ENCODE data around the gene CENPN. TPM values are rescaled to one million over a fixed set of nuclear protein-coding genes. Genes with fewer than 3 reads are reported as not detected.

The CENPN gene
- total RNA-seq, 4 donors from 2014 or later: 4.9 to 12.7 (median 8.5) TPM

DNA sequence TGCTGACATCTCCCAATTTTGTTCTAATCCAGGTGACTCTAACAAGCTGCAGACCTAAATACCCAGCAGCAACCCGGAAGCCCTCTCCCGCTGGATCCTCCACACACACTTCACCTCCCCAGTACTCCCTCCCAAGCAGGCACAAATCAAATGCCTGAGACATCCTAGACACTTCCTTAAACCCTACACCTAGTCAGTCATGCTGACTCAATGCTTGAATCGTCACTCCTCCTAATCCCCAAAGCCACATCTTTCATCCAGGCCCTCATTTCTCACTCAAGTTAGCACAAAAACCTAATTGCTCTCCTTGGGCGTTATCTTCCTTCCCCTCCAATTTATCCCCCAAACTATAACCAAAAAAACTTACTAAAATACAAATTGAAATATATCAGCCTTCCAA, 33.0 kb upstream of the CENPN start:
- Histone ChIP-seq H3K9me3 (no peaks in the 10 kb centered on the region), H3K4me1 (peaks cover 0 to 6% (median 0%) of the 10 kb centered on the region in 4 donors), H3K4me3 (no peak overlapping the region), H3K36me3 (peaks cover 0 to 4% (median under 1%) of the 10 kb centered on the region in 4 donors), H3K27ac (no peak overlapping the region), H3K27me3 (no peaks in the 10 kb centered on the region)
- TF ChIP-seq, protein P1, sequence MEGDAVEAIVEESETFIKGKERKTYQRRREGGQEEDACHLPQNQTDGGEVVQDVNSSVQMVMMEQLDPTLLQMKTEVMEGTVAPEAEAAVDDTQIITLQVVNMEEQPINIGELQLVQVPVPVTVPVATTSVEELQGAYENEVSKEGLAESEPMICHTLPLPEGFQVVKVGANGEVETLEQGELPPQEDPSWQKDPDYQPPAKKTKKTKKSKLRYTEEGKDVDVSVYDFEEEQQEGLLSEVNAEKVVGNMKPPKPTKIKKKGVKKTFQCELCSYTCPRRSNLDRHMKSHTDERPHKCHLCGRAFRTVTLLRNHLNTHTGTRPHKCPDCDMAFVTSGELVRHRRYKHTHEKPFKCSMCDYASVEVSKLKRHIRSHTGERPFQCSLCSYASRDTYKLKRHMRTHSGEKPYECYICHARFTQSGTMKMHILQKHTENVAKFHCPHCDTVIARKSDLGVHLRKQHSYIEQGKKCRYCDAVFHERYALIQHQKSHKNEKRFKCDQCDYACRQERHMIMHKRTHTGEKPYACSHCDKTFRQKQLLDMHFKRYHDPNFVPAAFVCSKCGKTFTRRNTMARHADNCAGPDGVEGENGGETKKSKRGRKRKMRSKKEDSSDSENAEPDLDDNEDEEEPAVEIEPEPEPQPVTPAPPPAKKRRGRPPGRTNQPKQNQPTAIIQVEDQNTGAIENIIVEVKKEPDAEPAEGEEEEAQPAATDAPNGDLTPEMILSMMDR (IDR thresholded peaks at IDR 0.05): no peak
- TF ChIP-seq POLR2A (IDR thresholded peaks at IDR 0.05) (no peak), POLR2AphosphoS5 (IDR thresholded peaks at IDR 0.05) (no peak), EP300 (IDR thresholded peaks at IDR 0.05; ENCODE audit: low read depth) (no peak)
- in situ Hi-C loops (cut with MboI; ENCODE audit: low pct_ligation_motif_present in 1 of 4, low pct_unique_long_range_greater_than_20kb in 1 of 4, low sequenced_read_pairs in 3 of 4) (no loop called here), intact Hi-C loops (cut with DNase I; ENCODE audit: low total_unique reads) (no loop called here)
- no peak for DNase-seq
- WGBS, 2 donors (ENCODE audit: low coverage in 1 of 2): 87 to 95% methylated on average over 3 of the region's 4 CpGs

DNA sequence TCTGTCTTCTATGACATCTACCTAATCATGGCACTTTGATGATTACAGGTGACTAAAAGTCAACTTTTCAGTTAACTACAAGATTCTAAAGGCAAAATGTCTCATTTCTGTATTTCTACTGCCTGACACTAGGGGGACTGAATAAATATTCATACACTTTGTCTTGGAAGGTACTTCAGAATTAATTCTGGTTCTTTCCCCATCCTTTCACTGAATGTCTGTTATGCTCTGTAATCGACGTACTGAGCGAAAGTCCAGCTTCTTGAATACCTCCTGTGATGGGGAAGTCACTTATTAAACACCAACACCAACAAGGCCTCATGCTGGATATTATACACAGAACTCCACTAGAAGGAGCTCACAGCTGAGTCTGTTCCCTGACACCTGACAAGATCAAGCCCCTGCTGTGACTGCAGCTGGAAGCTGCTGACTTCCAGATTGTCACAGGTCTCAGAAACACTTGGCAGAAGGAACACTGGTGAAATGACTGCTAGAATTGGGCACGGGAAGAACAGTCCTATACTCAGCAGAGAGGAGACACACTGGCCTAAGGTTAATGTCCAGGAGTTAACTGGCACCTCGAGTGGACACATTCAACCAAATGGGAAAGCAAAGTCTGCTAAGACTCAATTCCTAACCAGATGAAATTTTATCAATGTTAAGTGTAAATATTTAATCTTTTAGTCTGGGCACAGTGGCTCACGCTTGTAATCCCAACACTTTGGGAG, 32.2 kb upstream of the CENPN start:
- no peak overlapping the region for H3K4me3 ChIP-seq
- WGBS, 2 donors (ENCODE audit: low coverage in 1 of 2): 60 to 89% methylated on average over 1 to 6 of the region's 6 CpGs
- no peaks in the 10 kb centered on the region for H3K9me3 ChIP-seq
- peaks cover 0 to 9% (median 2%) of the 10 kb centered on the region in 4 donors for H3K36me3 ChIP-seq
- no peak for DNase-seq
- no peaks in the 10 kb centered on the region for H3K27me3 ChIP-seq
- peaks cover 0 to 6% (median 0%) of the 10 kb centered on the region in 4 donors for H3K4me1 ChIP-seq
- H3K27ac ChIP-seq: no peak overlapping the region
- TF ChIP-seq, protein P1 (IDR thresholded peaks at IDR 0.05): peak in 4 of 5 experiments; percentile 5 to 18 (median 11)
- no peak for TF ChIP-seq POLR2AphosphoS5 (IDR thresholded peaks at IDR 0.05)
- no peak for TF ChIP-seq EP300 (IDR thresholded peaks at IDR 0.05; ENCODE audit: low read depth)
- TF ChIP-seq POLR2A (IDR thresholded peaks at IDR 0.05): no peak
- intact Hi-C loops (cut with DNase I; ENCODE audit: low total_unique reads): no loop called here
- in situ Hi-C loops (cut with MboI; ENCODE audit: low pct_ligation_motif_present in 1 of 4, low pct_unique_long_range_greater_than_20kb in 1 of 4, low sequenced_read_pairs in 3 of 4): no loop called here

DNA sequence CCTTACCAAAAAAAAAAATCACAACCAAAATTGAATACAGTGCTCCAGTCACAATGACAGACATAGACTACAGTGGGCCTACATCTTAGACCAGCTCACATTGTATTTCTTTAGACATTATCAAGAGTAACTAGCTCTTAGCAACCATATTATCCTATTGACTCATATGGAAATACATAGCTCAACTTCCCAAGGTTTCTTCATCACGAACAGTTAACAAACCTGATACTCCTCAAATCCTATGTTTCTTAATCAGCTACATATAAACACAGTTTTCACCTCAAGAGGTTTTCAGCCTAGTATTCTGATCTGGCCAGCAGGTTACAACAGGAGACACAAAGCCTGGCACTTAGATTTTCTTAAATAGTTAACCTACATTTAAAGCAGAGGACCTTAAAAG, 30.1 kb upstream of the CENPN start:
- Histone ChIP-seq H3K27ac (no peak overlapping the region), H3K27me3 (no peaks in the 10 kb centered on the region), H3K4me1 (peaks cover 0 to 18% (median 4%) of the 10 kb centered on the region in 4 donors), H3K4me3 (no peak overlapping the region), H3K36me3 (peaks cover 0 to 12% (median 2%) of the 10 kb centered on the region in 4 donors), H3K9me3 (no peaks in the 10 kb centered on the region)
- DNase-seq: no peak
- 91 to 100% methylated on average over 1 of the region's 1 CpG for WGBS, 2 donors (ENCODE audit: low coverage in 1 of 2)
- TF ChIP-seq, protein P1 (IDR thresholded peaks at IDR 0.05): no peak
- no peak for TF ChIP-seq POLR2A (IDR thresholded peaks at IDR 0.05)
- no peak for TF ChIP-seq POLR2AphosphoS5 (IDR thresholded peaks at IDR 0.05)
- TF ChIP-seq EP300 (IDR thresholded peaks at IDR 0.05; ENCODE audit: low read depth): no peak
- in situ Hi-C loops (cut with MboI; ENCODE audit: low pct_ligation_motif_present in 1 of 4, low pct_unique_long_range_greater_than_20kb in 1 of 4, low sequenced_read_pairs in 3 of 4): no loop called here
- intact Hi-C loops (cut with DNase I; ENCODE audit: low total_unique reads): no loop called here

DNA sequence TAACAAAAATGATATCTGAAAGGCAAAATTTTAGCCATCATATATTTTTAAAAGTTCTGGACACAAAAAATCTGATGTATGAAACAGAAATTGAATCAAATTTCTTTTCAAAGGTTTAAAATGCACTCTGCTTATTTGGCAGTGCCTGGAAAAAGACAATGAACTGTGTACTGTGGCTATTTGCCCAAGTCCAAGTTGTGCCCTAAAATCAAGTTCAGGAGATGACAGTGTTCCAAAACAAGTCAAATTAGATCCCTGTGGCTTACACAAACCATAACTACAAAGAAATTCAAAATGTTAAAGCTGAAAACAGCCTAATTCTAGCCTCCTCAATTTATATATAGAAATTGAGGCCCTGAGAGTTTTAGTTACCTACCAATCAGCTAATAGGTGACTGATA, 25.9 kb upstream of the CENPN start:
- Histone ChIP-seq H3K9me3 (no peaks in the 10 kb centered on the region), H3K36me3 (peaks cover 0 to 12% (median 0%) of the 10 kb centered on the region in 4 donors), H3K27me3 (no peaks in the 10 kb centered on the region), H3K4me1 (peaks cover 0 to 33% (median 12%) of the 10 kb centered on the region in 4 donors), H3K4me3 (no peak overlapping the region), H3K27ac (no peak overlapping the region)
- no peak for DNase-seq
- TF ChIP-seq, protein P1 (IDR thresholded peaks at IDR 0.05): no peak
- TF ChIP-seq POLR2AphosphoS5 (IDR thresholded peaks at IDR 0.05) (no peak), POLR2A (IDR thresholded peaks at IDR 0.05) (no peak), EP300 (IDR thresholded peaks at IDR 0.05; ENCODE audit: low read depth) (no peak)
- in situ Hi-C loops (cut with MboI; ENCODE audit: low pct_ligation_motif_present in 1 of 4, low pct_unique_long_range_greater_than_20kb in 1 of 4, low sequenced_read_pairs in 3 of 4): no loop called here
- intact Hi-C loops (cut with DNase I; ENCODE audit: low total_unique reads): no loop called here
